Muscle layer of duodenum (tissue), 2 donors: ENCODE measurements around the gene KMT5B.
"Not testable (repeated sequence)": the region's sequence is repeated elsewhere in the genome, so short reads cannot be mapped to it uniquely, and the experiment has no call there.

Source experiments
- H3K27ac ChIP-seq: one replicate; pipeline ENCODE4 v1.7.0; 2013; ENCODE audit warnings: mild to moderate bottlenecking, low read length
- H3K27me3 ChIP-seq: one replicate; pipeline ENCODE4 v1.7.0; 2013; ENCODE audit warnings: low read depth, mild to moderate bottlenecking, control low read depth, low read length
- H3K36me3 ChIP-seq, 2 donors: one replicate each; pipeline ENCODE4 v1.7.0; 2013; ENCODE audit warnings: low read length in 2 of 2, control low read depth in 1 of 2, mild to moderate bottlenecking in 1 of 2; ENCODE audit not compliant: insufficient read depth in 2 of 2, control insufficient read depth in 1 of 2
- H3K4me1 ChIP-seq, 2 donors: one replicate each; pipeline ENCODE4 v1.7.0; 2013; ENCODE audit warnings: low read length in 2 of 2, mild to moderate bottlenecking in 2 of 2, control low read depth in 1 of 2, moderate library complexity in 1 of 2; ENCODE audit not compliant: insufficient read depth in 2 of 2, control insufficient read depth in 1 of 2
- H3K4me3 ChIP-seq, 2 donors: one replicate each; pipeline ENCODE4 v1.7.0; 2013; ENCODE audit warnings: low read length in 2 of 2, low read depth in 1 of 2, mild to moderate bottlenecking in 1 of 2
- H3K9me3 ChIP-seq, 2 donors: one replicate each; pipeline ENCODE4 v1.7.0; 2013; ENCODE audit warnings: low read length in 2 of 2, control low read depth in 1 of 2, mild to moderate bottlenecking in 1 of 2; ENCODE audit not compliant: control insufficient read depth in 1 of 2
- donor health status: healthy.

KMT5B gene

DNA sequence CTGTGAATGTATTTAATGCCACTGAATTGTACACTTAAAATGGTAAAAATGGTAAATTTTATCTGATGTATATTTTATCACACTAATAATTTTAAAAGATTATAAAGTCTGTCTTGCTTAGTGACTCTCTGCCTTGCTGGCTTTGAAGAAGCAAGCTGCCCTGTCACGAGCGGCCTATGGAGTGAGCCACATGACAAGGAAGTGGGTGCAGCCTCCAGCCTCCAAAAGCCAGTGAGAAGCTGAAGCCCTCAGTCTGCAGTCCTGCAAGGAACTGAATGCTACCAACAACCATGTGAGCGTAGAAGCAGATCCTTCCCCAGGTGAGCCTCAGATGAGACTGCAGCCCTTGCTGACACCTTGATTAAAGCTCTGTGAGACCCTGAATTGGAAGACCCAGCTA is 38.7 kb upstream of the KMT5B start:
- no peak overlapping the region for H3K4me3 ChIP-seq
- H3K36me3 ChIP-seq: no peaks in the 10 kb centered on the region
- H3K27ac ChIP-seq: no peak overlapping the region
- no peaks in the 10 kb centered on the region for H3K27me3 ChIP-seq
- peaks cover 0 to 8% of the 10 kb centered on the region in 2 donors for H3K4me1 ChIP-seq
- peaks cover 0 to 2% of the 10 kb centered on the region in 2 donors for H3K9me3 ChIP-seq

GRCh38 chr11:68244912-68245311 is 31.8 kb upstream of the KMT5B start:
- not testable (repeated sequence) for H3K4me1 ChIP-seq, H3K27me3 ChIP-seq, H3K9me3 ChIP-seq, H3K4me3 ChIP-seq, H3K27ac ChIP-seq, H3K36me3 ChIP-seq

DNA sequence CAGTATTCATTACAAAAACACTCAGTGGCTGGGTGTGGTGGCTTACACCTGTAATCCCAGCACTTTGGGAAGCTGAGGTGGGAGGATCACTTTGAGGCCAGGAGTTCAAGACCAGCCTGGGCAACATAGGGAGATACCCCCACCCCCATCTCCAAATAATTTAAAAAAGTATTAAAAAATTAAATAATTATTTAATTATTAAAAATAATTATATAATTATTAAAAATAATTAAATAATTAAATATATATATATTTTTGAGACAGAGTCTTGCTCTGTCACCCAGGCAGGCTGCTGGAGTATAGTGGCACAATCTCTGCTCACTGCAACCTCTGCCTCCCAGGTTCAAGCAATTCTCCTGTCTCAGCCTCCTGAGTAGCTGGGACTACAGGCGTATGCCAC is 30.8 kb upstream of the KMT5B start:
- not testable (repeated sequence) for H3K4me1 ChIP-seq, H3K27me3 ChIP-seq, H3K9me3 ChIP-seq, H3K36me3 ChIP-seq, H3K27ac ChIP-seq, H3K4me3 ChIP-seq

DNA sequence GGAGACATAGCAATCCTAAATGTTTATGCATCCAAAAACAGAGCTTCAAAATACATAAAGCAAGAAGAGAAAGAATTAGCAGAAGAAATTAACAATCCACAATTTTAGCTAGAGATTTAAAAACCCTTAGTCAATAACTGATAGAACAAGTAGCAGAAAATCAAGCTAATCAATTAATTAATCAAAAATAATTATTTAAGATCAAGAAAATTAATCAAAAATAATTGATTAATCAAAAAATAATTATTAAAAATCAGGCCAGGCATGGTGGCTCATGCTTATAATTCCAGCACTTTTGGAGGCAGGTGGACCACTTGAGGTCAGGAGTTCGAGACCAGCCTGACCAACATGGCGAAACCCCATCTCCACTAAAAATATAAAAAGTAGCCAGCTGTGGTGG is 29.5 kb upstream of the KMT5B start:
- Histone ChIP-seq H3K36me3 (no peaks in the 10 kb centered on the region), H3K9me3 (no peaks in the 10 kb centered on the region), H3K27ac (no peak overlapping the region), H3K4me3 (no peak overlapping the region), H3K4me1 (no peaks in the 10 kb centered on the region), H3K27me3 (no peaks in the 10 kb centered on the region)

DNA sequence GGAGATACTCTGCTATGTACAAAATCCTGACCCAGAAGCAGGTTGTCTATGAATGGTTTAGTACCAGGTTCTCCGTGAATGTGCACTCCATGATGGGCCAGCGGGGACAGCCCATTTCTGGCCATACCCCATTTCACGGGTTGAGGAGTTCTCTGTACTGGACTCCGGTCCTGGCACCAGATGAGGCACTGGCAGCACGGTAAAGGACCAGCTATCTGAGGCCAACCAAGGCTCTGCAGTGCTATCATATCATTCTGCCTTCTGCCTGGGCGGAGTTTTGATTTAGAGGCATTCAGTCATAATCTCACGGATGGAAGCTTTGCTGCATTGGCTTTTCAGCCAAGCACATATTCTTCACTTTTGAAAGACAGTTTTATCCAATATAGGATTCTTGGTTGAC is 18.5 kb upstream of the KMT5B start:
- H3K36me3 ChIP-seq: no peaks in the 10 kb centered on the region
- H3K9me3 ChIP-seq: peaks cover 4 to 5% of the 10 kb centered on the region in 2 donors
- H3K27ac ChIP-seq: no peak overlapping the region
- no peaks in the 10 kb centered on the region for H3K4me1 ChIP-seq
- no peak overlapping the region for H3K4me3 ChIP-seq
- no peaks in the 10 kb centered on the region for H3K27me3 ChIP-seq

GRCh38 chr11:68229601-68230000 is 16.5 kb upstream of the KMT5B start:
- H3K9me3 ChIP-seq: peaks cover 4 to 5% of the 10 kb centered on the region in 2 donors
- no peaks in the 10 kb centered on the region for H3K36me3 ChIP-seq
- no peak overlapping the region for H3K27ac ChIP-seq
- no peaks in the 10 kb centered on the region for H3K4me1 ChIP-seq
- no peaks in the 10 kb centered on the region for H3K27me3 ChIP-seq
- H3K4me3 ChIP-seq: no peak overlapping the region

DNA sequence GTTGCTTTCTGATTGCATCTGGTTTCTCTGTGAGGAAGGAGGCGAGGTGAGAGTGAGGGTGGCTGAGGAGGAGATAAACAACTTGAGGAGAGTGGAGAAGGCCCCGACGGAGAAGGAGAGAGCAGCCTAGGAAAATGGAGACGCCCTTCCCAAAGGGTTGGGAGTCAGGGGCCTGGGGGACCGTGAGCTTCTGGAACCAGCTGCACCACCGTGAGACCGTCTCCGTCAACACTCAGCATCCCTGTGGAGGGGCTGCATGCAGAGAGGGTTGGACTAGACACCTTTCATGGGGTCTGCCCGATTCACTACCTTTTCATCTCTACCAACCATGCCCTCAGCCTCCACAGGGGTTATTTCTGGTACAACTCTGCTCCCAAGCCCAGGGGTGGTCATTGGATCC is 13.3 kb upstream of the KMT5B start:
- Histone ChIP-seq H3K27me3 (no peaks in the 10 kb centered on the region), H3K36me3 (no peaks in the 10 kb centered on the region), H3K4me1 (no peaks in the 10 kb centered on the region), H3K4me3 (no peak overlapping the region), H3K27ac (no peak overlapping the region), H3K9me3 (peaks cover 4 to 5% of the 10 kb centered on the region in 2 donors)

GRCh38 chr11:68224606-68225005 is 11.5 kb upstream of the KMT5B start:
- no peaks in the 10 kb centered on the region for H3K27me3 ChIP-seq
- no peak overlapping the region for H3K27ac ChIP-seq
- H3K36me3 ChIP-seq: no peaks in the 10 kb centered on the region
- H3K9me3 ChIP-seq: peaks cover 2 to 5% of the 10 kb centered on the region in 2 donors
- H3K4me3 ChIP-seq: no peak overlapping the region
- H3K4me1 ChIP-seq: no peaks in the 10 kb centered on the region

DNA sequence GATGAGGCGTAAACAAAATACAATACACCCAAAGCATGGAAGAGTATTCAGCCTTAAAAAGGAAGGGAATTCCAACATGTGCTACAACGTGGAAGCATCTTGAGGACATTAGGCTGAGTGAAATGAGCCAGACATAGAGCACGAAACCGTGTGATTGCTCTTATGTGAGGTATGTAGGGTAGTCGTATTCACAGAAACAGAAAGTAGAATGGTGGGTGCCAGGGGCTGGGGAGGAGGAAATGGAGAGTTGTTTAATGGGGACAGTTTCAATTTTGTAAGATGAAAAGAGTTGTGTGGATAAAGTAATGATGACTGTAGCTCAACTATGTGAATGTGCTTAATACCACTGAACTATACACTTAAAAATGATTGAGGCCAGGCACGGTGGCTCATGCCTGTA is 10.2 kb upstream of the KMT5B start:
- Histone ChIP-seq H3K36me3 (no peaks in the 10 kb centered on the region), H3K4me3 (no peak overlapping the region), H3K27ac (no peak overlapping the region), H3K4me1 (no peaks in the 10 kb centered on the region), H3K9me3 (no peaks in the 10 kb centered on the region), H3K27me3 (no peaks in the 10 kb centered on the region)

DNA sequence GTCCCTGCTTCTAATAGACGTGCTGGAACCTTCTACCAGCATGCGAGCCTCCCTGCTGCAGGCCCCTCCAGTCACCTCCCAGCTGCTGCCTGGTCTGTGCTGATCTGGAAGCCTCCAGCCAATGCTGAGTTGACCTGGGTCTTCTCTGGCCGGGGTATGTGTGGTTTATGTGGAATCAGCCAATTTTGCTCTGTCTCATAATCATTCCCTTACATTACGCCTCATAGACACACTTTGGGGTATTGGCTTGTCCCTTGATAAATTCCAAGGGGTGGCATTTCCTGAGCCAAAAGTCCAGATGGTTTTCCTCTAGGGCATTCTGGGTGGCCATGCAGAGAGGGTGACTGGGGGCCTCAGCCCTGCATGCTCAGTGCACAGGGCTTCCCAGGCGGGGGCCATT is 8.3 kb upstream of the KMT5B start:
- Histone ChIP-seq H3K9me3 (no peaks in the 10 kb centered on the region), H3K27me3 (no peaks in the 10 kb centered on the region), H3K4me1 (no peaks in the 10 kb centered on the region), H3K36me3 (no peaks in the 10 kb centered on the region), H3K27ac (no peak overlapping the region), H3K4me3 (no peak overlapping the region)

- Histone ChIP-seq H3K4me1 (peaks cover 6 to 13% of the 10 kb centered on the region in 2 donors), H3K27ac (peak overlapping the region; percentile 14), H3K36me3 (no peaks in the 10 kb centered on the region), H3K9me3 (no peaks in the 10 kb centered on the region), H3K27me3 (no peaks in the 10 kb centered on the region), H3K4me3 (no peak overlapping the region)
Measured at GRCh38 chr11:68216171-68216938, 3.3 kb upstream of the KMT5B start.

- Histone ChIP-seq H3K4me1 (peaks cover 13 to 20% of the 10 kb centered on the region in 2 donors), H3K27me3 (no peaks in the 10 kb centered on the region), H3K9me3 (no peaks in the 10 kb centered on the region), H3K27ac (peak overlapping the region; percentile 14), H3K36me3 (no peaks in the 10 kb centered on the region), H3K4me3 (no peak overlapping the region)
Measured at GRCh38 chr11:68215524-68216170, 2.6 kb upstream of the KMT5B start.
